BE2C (cell line): ENCODE data around the gene PDE8B.
A peak's percentile ranks its signal among the peaks of the same experiment; 100 is the strongest.

Source experiments
- DNase-seq: peaks from one replicate; pipeline ENCODE4 v3.0.0-alpha.2; 2020
- H3K27me3 ChIP-seq: fragments of 250-450 bp; sonication (Bioruptor Pico); 2 replicates; pipeline ENCODE4 v1.5.1; 2020; ENCODE audit warnings: mild to moderate bottlenecking
- H3K36me3 ChIP-seq: fragments of 250-450 bp; sonication (Bioruptor Pico); 2 replicates; pipeline ENCODE4 v1.5.1; 2020; ENCODE audit warnings: mild to moderate bottlenecking
- H3K4me1 ChIP-seq: fragments of 250-450 bp; sonication (Bioruptor Pico); 2 replicates; pipeline ENCODE4 v1.5.1; 2020
- H3K4me3 ChIP-seq: 2 replicates; pipeline ENCODE4 v1.5.1; 2011; ENCODE audit warnings: low read depth, low read length
- H3K9me3 ChIP-seq: fragments of 250-450 bp; sonication (Bioruptor Pico); 2 replicates; pipeline ENCODE4 v1.5.1; 2020
- CTCF ChIP-seq: IDR thresholded peaks from 2 replicates; pipeline ENCODE4 v1.5.1; 2012; ENCODE audit warnings: mild to moderate bottlenecking, low read depth, low read length

Gene PDE8B

DNA sequence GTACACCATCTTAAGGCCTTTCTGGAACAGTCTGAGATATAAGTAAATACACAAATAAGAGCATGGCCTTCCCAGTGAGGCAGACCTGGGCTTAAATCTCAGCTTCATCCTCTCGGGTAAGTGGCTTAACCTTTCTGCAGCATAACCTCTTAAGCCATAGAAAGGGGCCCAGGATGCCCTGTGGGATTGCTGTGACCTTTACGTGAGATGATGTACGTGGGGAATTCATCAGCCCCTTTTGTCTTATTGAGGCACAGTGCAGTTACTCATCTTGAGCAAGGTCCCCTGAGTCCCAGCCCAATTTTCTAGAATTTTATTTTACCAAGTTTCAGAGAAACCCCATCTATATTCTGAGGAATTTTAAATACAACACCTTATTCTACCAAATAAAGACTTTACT is 92.2 kb downstream of the PDE8B start:
- Histone ChIP-seq H3K4me3 (no peak overlapping the region), H3K36me3 (no peaks in the 10 kb centered on the region), H3K9me3 (no peaks in the 10 kb centered on the region), H3K4me1 (no peaks in the 10 kb centered on the region), H3K27me3 (no peaks in the 10 kb centered on the region)
- DNase-seq = no peak
- no peak for TF ChIP-seq CTCF

- no peaks in the 10 kb centered on the region for H3K36me3 ChIP-seq
- no peaks in the 10 kb centered on the region for H3K4me1 ChIP-seq
- H3K9me3 ChIP-seq = no peaks in the 10 kb centered on the region
- no peak overlapping the region for H3K4me3 ChIP-seq
- H3K27me3 ChIP-seq = no peaks in the 10 kb centered on the region
- DNase-seq = no peak
- no peak for TF ChIP-seq CTCF
These were observed 93.9 kb downstream of the PDE8B start for GRCh38 chr5:77304388-77304787.

DNA sequence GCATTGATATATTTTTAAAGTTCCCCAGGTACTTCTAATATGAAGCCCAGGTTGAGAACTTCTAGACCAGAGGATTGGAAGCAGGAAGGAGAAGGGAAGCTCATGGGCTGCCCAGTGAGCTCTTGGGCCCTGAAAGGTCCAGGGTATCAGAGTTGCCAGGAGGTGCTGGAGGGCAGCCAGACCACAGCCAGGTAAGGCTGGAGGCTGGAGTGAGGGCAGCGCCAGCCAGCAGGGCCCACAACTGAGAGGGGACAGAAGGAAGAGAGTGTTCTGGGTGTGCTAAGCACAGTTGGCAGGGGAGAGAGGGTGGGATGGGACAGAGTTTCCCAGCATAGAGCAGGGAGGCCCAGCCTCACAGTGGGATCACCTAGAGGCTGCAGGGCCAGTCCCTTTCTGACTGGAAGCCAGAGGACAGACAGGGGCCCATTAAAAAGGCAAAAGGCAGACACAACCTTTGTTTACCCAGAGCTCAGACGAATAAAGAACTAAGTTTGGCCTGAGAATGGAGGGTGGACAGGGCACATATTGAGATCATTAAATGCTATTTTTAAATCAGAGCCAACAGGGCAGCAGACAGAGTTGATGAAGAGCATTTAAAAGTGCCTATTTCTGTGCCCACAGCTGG is 94.9 kb downstream of the PDE8B start:
- no peak for TF ChIP-seq CTCF
- no peak for DNase-seq
- H3K36me3 ChIP-seq = no peaks in the 10 kb centered on the region
- H3K4me3 ChIP-seq = no peak overlapping the region
- no peaks in the 10 kb centered on the region for H3K27me3 ChIP-seq
- no peaks in the 10 kb centered on the region for H3K4me1 ChIP-seq
- H3K9me3 ChIP-seq = no peaks in the 10 kb centered on the region

- no peaks in the 10 kb centered on the region for H3K9me3 ChIP-seq
- H3K4me3 ChIP-seq = no peak overlapping the region
- DNase-seq = peak; percentile 46
- H3K4me1 ChIP-seq = no peaks in the 10 kb centered on the region
- no peak for TF ChIP-seq CTCF
- H3K27me3 ChIP-seq = no peaks in the 10 kb centered on the region
- no peaks in the 10 kb centered on the region for H3K36me3 ChIP-seq
These were observed 95.5 kb downstream of the PDE8B start for GRCh38 chr5:77305956-77306355.

- TF ChIP-seq CTCF = no peak
- Histone ChIP-seq H3K4me3 (no peak overlapping the region), H3K9me3 (no peaks in the 10 kb centered on the region), H3K27me3 (no peaks in the 10 kb centered on the region), H3K36me3 (no peaks in the 10 kb centered on the region), H3K4me1 (no peaks in the 10 kb centered on the region)
- no peak for DNase-seq
These were observed 96.1 kb downstream of the PDE8B start for GRCh38 chr5:77306531-77306930.

DNA sequence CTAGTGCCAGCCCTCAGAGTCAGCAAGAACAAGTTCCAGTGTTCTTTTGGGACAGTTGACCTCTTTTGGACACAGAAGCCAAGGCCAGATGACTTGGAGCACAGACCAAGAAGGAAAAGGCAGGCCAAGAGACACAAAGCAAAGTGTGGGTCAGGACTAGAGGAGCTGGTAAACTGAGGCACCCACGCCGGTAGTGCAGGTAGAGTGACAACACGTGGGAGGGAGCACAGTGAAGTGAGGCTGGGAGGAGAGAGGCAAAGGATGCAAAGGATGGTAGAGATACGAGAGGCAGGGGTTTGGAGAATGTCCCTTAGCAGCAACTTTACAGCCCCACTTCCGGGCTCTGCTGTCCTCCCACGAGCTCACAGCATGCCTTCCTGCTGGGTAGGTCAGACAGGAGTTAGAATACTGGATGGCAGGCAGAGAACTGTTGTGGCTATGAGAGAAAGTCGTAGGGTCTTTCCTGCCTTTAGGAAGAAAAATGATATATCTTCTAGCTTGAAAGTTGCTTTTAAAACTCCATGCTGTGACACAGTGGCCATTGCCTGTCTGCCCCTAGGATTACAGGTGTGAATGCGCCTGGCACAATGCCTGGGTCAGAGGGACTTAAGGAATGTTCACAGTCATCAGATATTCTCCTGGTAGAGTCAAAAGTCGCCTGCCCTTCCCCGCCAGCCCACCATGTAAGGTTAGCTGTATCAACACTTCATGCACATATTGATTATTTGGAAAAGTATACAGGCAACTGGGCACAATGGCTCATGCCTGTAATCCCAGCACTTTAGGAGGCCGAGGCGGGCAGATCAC is 97.9 kb downstream of the PDE8B start:
- no peak for DNase-seq
- Histone ChIP-seq H3K36me3 (no peaks in the 10 kb centered on the region), H3K9me3 (no peaks in the 10 kb centered on the region), H3K27me3 (no peaks in the 10 kb centered on the region), H3K4me1 (no peaks in the 10 kb centered on the region), H3K4me3 (no peak overlapping the region)
- TF ChIP-seq CTCF = no peak
